ENCODE data around the gene C3orf80. TPM values are rescaled to one million over a fixed set of nuclear protein-coding genes. Genes with fewer than 3 reads are reported as not detected.

Gene C3orf80
- polyA plus RNA-seq (2012; ENCODE audit: insufficient read length, low read depth), result 0.94 TPM

- TF ChIP-seq TAF1 (IDR thresholded peaks at IDR 0.05; ENCODE audit: borderline replicate concordance, insufficient read depth, low read length), result no peak
- TF ChIP-seq REST (IDR thresholded peaks at IDR 0.05; ENCODE audit: insufficient read depth in 1 of 2, low read depth in 2 of 2, low read length in 2 of 2), result no peak
Measured at GRCh38 chr3:160225176-160226025, at the start of gene C3orf80. Gene C3orf80, plus strand, starts transcription at chr3:160225422. Its CDS starts 214 bp downstream, at chr3:160225636.

- TF ChIP-seq POLR2AphosphoS5 (IDR thresholded peaks at IDR 0.05; ENCODE audit: low read depth, low read length) (no peak), FOXP2 (optimal IDR thresholded peaks at IDR 0.05; ENCODE audit: borderline replicate concordance, extremely low read depth, extremely low read length, insufficient read depth) (no peak), TAF1 (IDR thresholded peaks at IDR 0.05; ENCODE audit: borderline replicate concordance, insufficient read depth, low read length) (no peak), REST (IDR thresholded peaks at IDR 0.05; ENCODE audit: insufficient read depth in 1 of 2, low read depth in 2 of 2, low read length in 2 of 2) (no peak), SIN3A (IDR thresholded peaks at IDR 0.05; ENCODE audit: borderline replicate concordance, insufficient read depth, low read length) (no peak)
Measured at GRCh38 chr3:160176923-160177322, 48.3 kb upstream of the C3orf80 start.

- TF ChIP-seq REST (IDR thresholded peaks at IDR 0.05; ENCODE audit: insufficient read depth in 1 of 2, low read depth in 2 of 2, low read length in 2 of 2) (no peak), TAF1 (IDR thresholded peaks at IDR 0.05; ENCODE audit: borderline replicate concordance, insufficient read depth, low read length) (no peak), SIN3A (IDR thresholded peaks at IDR 0.05; ENCODE audit: borderline replicate concordance, insufficient read depth, low read length) (no peak), FOXP2 (optimal IDR thresholded peaks at IDR 0.05; ENCODE audit: borderline replicate concordance, extremely low read depth, extremely low read length, insufficient read depth) (no peak), POLR2AphosphoS5 (IDR thresholded peaks at IDR 0.05; ENCODE audit: low read depth, low read length) (no peak)
Measured at GRCh38 chr3:160179906-160180305, 45.3 kb upstream of the C3orf80 start.

- TF ChIP-seq REST (IDR thresholded peaks at IDR 0.05; ENCODE audit: insufficient read depth in 1 of 2, low read depth in 2 of 2, low read length in 2 of 2) (no peak), POLR2AphosphoS5 (IDR thresholded peaks at IDR 0.05; ENCODE audit: low read depth, low read length) (no peak), FOXP2 (optimal IDR thresholded peaks at IDR 0.05; ENCODE audit: borderline replicate concordance, extremely low read depth, extremely low read length, insufficient read depth) (no peak), SIN3A (IDR thresholded peaks at IDR 0.05; ENCODE audit: borderline replicate concordance, insufficient read depth, low read length) (no peak), TAF1 (IDR thresholded peaks at IDR 0.05; ENCODE audit: borderline replicate concordance, insufficient read depth, low read length) (no peak)
Measured at GRCh38 chr3:160180581-160181216, 44.5 kb upstream of the C3orf80 start.

All from PFSK-1 (cell line).